Ammon's horn (tissue), 1 donor: ENCODE measurements around the gene HDAC9.
"Not testable (repeated sequence)": the region's sequence is repeated elsewhere in the genome, so short reads cannot be mapped to it uniquely, and the experiment has no call there.

Experiments used
- DNase-seq: peaks from one replicate; pipeline ENCODE4 v3.0.0-alpha.2; 2016; ENCODE audit warnings: low spot score

Gene HDAC9

DNA sequence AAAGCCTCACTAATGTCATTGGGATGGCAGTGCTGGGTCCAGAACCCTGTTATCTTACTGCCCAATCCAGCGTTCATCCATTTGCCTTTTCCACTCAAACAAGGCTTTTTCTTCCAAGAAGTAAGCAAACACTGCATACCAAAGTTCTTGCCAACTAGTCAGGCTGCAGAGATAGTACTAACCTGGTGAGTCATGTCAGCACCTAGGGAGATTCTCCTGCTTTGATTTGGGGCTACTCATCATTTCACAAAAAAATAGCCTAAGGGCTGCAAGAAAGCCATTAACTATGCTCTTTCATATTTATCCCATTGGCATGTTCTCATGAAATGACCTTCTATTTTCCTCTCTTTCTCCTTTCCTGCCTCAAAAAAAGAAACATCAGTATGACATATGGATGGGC, 479.3 kb downstream of the HDAC9 start:
- DNase-seq = no peak

DNA sequence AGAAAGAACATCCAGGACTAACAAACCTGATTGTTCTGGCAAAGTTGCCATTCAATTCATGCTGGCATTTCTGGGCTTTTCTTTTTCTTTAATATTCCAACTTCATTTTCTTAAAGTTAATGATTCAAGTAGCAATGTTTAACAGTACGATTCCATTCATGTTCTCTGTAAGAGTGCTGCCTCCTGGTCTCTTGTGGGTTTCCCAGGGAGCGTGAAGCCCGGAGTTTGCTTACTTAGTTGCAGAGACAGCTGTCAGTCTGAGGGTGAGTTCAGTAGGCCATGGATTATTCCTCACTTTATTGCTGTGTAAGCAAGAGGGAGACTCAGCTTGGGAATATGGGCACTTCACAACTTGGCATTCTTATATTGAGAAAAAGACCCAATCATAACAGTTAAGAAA, 479.7 kb downstream of the HDAC9 start:
- no peak for DNase-seq

- DNase-seq = no peak
These were observed 480.2 kb downstream of the HDAC9 start for GRCh38 chr7:18975689-18976280.

DNA sequence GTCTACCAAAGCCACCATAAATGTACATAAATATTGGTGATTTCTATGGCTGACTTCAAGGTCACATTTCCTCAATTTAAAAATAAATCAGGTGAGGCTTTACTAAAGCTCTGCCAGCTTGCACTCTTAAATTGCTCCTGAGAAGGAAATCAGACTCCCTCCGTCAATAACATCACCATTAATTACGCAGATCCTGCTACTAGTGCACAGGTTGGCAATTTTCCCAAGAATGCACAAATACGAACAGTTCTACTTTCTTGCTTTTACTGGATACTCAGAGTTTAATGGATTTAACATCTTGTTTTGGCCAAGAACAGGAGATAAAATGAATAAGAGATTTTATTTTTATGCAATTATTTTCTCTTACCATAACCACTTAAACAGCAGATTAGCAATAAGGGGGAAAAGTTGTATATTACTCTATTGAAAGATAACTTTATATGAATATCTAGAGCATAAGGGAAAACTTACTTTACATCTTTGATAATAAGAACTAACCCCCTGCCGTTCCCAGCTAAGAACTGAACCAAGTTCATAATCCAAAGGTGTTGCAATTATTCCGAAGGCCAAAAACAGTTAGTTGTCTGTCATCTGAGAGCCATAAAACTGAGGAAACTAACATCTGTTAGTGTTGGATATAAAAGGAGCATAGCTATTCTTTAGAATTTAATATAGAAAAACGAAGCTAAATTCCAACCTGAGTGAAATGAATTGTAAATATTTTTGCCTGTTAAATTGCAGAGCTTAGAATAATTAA, 481.3 kb downstream of the HDAC9 start:
- DNase-seq = no peak

GRCh38 chr7:18978108-18978495, 482.6 kb downstream of the HDAC9 start:
- DNase-seq = peak; percentile 16

DNA sequence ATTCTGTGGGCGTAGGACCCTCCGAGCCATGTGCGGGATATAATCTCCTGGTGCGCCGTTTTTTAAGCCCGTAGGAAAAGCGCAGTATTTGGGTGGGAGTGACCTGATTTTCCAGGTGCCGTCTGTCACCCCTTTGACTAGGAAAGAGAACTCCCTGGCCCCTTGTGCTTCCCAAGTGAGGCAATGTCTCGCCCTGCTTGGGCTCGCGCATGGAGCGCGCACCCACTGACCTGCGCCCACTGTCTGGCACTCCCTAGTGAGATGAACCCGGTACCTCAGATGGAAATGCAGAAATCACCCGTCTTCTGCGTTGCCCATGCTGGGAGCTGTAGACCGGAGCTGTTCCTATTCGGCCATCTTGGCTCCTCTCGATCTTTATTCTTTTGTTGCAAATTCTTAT, 495.2 kb downstream of the HDAC9 start:
- DNase-seq = not testable (repeated sequence)

DNA sequence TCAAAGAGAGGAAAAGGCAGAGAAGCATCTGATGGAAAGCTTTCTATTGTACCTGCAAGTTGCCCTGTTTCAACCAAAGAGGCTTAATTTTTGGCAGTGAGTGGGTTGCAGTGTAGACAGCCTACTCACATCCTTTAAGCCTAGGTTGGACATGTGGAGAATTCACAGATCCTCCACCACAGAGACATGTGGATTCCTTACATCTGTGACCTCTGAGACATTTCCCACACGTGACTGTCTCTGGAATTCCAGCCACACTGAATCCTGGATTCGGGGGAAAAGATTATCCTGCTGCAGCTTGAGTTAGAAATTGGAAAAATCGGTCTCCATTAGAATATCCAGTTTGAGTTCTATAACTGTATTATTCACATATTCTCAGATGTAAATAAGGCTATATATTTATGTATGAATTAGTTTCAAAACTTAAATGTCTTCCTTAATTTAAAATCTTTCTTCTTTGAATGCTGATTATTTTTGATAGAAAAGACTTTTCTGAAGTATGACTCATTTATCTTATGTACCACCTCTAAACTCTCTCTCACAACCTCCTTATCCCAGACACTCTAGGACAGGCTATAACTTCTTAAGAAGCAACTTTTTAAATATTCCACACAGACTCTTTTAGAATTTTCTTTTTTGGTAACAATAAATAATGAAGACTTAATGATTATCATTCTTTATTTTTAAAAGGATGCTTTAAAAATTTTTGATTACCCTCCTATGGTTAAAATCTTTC, 498.6 kb downstream of the HDAC9 start:
- no peak for DNase-seq

GRCh38 chr7:18995270-18995671, 499.7 kb downstream of the HDAC9 start:
- DNase-seq = no peak

DNA sequence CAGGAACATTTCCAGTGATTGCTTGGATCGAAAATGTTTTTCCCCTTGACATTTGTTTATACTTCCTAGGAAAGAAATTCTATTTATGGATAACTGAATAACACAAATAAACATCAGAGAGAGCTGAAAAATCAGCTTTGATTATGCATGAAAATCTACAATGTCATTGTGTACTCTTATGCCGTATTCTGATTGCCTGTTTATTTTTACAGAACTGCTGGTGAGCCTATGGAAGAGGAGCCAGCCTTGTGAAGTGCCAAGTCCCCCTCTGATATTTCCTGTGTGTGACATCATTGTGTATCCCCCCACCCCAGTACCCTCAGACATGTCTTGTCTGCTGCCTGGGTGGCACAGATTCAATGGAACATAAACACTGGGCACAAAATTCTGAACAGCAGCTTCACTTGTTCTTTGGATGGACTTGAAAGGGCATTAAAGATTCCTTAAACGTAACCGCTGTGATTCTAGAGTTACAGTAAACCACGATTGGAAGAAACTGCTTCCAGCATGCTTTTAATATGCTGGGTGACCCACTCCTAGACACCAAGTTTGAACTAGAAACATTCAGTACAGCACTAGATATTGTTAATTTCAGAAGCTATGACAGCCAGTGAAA, 500.4 kb downstream of the HDAC9 start:
- no peak for DNase-seq

GRCh38 chr7:18996583-18996982, 501.0 kb downstream of the HDAC9 start:
- no peak for DNase-seq

DNA sequence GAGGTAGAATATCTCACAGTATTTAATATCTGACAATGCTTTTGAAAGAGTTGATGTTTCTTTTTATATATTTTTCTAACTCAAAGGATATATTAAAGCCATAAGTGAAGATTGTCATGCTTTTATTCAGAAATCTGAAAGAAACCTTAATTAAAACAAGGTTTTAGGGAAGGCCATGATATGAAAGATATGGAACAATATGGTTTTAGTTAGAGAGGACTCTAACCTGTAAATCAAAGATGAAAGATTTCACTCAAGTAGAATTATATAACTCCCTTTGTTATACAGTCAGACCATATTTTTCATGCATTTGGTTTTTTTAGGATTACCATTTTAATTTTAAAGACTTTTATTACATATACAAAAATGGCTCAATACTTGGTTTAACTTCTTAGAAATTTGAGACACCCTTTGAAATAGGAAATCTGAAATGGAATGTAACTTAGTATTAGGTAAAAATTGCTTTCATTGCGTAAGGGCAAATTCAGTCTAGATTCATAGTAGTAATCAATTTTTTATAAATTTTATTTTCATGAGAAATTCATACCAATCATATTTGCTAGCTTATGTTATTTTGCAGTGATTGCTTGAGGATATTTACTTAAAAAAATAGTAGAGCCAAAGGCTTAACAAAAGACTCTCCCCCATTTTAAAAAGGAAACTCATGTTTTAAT, 502.1 kb downstream of the HDAC9 start:
- no peak for DNase-seq

GRCh38 chr7:19000410-19000809, 504.9 kb downstream of the HDAC9 start:
- DNase-seq = no peak

DNA sequence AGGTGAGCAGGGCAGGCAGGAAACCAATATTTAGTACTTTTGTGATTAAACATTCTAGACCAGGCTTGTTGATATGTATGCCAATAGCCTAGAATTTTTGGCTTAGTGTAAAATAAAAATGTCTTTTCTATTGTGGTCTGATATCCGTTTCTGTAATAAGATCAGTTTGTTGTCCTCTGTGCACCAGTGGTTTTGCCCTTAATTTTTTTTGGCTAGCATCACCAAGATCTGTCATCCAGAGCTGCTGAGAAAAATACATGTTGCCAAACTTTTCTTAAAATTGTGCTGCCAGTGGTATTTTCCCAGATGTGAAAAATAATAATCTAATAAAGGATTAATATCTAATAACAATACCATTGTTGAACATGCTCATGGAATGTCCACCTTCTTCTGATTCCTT, 506.3 kb downstream of the HDAC9 start:
- no peak for DNase-seq

DNA sequence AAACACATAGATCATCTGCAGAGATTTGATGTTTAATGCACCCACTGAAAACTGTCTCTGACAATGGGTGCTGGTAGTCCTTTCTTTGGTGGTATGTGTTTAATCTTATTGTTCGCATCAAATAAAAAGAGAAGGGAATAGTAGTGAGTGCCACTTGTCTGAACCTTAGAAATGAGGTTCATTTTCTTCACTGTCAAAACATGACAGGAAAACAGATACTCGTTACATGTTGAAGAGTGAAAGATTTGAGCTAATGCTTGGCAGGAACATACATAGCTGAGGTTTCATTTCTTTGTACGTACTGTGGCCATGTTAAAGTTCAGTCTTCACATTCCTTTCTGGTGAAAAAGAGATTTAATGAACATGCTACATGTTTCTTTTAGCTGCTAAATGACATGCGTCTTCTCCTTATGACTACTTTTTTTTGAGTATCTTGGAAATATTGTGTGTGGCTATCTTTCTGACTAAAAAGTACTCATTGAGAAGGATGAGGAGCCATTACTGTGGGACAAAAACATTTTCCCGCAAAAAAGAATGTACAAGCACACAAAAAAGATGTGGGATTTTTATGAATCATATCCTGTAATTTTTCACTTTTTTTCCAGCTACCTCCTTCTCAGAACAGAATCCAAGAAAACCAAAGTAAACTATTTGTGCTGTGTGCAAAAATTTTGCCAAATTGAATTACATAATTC, 513.8 kb downstream of the HDAC9 start:
- no peak for DNase-seq

DNA sequence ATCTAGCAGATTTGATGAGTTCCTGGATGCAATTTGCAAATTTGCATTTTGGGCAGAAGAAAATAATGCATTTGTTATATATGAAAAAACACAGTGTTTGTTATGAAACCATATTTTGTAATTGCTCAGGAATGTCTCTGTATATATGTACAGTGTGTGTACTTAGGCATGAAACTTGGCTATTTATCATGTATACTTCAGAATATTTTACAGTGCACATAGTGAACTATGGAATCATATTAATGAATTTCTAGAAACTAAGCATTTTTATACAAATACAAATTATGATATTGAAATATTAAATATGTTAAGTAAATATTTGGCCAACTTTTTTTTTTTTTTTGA, 514.4 kb downstream of the HDAC9 start:
- DNase-seq = no peak

DNA sequence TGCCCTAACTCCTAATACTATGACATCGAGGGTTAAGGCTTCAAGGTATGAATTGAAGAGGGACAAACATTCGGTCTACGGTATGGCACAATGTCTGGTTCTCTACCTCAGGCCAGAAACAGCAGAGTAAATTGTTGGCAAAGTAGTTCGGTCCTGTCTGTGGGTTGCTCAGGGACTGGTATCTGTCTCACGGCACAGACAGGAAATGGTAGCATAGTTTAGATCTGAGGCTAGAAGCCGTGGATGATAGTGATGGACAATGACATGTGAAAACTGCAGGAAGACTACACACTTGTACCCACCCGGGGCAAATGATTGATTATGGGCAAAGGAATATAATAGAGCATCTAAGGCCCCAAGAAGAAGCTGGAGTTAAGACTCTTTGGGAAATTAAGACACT, 515.7 kb downstream of the HDAC9 start:
- DNase-seq = no peak

GRCh38 chr7:19015098-19015497, 519.5 kb downstream of the HDAC9 start:
- DNase-seq = no peak

DNA sequence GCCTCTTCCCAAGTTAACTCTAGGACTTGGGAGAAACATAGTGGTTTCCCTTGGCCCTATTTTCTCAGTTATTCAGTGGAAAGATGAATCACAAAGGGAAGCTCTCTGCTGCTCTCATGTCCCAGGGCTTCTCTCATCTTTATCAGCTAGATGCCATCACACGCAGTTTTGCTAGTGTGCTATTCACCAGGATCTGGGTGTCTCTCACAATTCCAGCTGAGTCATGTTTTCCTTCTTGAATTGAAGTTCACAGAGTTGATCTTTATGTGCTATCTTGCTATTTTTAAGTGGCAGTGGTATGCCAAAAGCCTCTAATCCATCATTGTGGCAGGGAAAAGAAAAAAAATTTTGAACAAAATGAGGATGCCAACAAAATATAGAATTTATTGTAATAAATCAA, 520.6 kb downstream of the HDAC9 start:
- DNase-seq = no peak

GRCh38 chr7:19017374-19017773, 521.8 kb downstream of the HDAC9 start:
- no peak for DNase-seq

DNA sequence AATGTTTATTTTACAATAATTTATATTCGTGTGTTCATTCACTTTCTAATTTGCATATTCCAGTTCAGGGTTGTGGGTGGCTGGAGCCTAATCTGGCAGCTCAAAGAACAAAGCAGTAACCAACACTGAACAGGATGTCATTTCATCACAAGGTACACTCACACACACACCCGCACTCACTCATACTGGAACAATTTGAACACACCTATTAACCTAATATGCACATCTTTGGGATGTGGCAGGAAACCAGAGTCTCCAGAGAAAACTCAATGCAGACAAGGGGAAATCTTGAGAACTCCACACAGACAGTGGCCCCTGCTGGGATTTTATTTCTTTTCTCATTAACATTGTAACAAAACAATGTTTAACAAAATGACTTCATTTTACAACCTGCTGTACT, 524.5 kb downstream of the HDAC9 start:
- DNase-seq = no peak

DNA sequence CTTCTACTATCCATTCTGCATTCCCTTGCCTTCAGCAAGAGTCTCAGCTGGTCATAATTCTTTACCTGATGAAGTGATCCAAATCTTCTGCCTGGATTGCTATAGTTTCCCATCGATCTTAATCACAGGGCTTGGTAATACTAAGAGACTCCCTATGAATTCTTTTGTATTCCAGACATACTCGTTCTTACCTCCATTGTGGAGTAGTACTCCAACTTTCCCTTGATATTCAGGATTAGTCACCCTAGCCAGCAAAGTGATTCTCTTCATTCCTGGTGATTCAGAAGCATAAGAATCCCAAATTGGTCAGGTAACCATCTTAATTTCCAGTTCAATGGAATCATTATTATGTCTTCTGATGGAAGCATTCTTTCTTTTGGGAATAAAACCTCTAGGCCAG, 525.2 kb downstream of the HDAC9 start:
- DNase-seq = no peak

GRCh38 chr7:19023477-19023876, 527.9 kb downstream of the HDAC9 start:
- no peak for DNase-seq
